A673 (cell line): Measurements from ENCODE around the gene AKTIP.

Source experiments
- CTCF ChIP-seq: fragments of 300-800, 200-600 bp; sonication (generic); conservative IDR thresholded peaks from 2 replicates; pipeline ENCODE4 v1.5.1; 2017; ENCODE audit warnings: low read depth, mild to moderate bottlenecking, antibody characterized with exemption, low read length, moderate library complexity, mixed read lengths
- EZH2 ChIP-seq: fragments of 200-600 bp; sonication (generic); IDR thresholded peaks from 2 replicates; pipeline ENCODE4 v1.6.1; 2017; ENCODE audit warnings: borderline replicate concordance, low read depth, mild to moderate bottlenecking, mixed read lengths, antibody characterized with exemption, low read length; ENCODE audit not compliant: poor library complexity, severe bottlenecking

GRCh38 chr16:53534206-53534605 lies 31.2 kb upstream of the AKTIP start:
- TF ChIP-seq CTCF (no peak), EZH2 (no peak)
